Stimulated activated CD8-positive, alpha-beta memory T cell treated with anti-CD3 and anti-CD28 coated beads, Interleukin-7, amount 100 ng/mL, for 1 hour (primary cell): ENCODE measurements around the gene LTA.
"Not testable (repeated sequence)": the region's sequence is repeated elsewhere in the genome, so short reads cannot be mapped to it uniquely, and the experiment has no call there.

Experiments
- DNase-seq, 2 donors: peaks; one replicate each; pipeline ENCODE4 v3.0.0-alpha.2; 2020; ENCODE audit warnings: low read depth in 2 of 2

Gene LTA

GRCh38 chr6:31586599-31587281 is 14.7 kb downstream of the LTA start:
- no peak for DNase-seq

DNA sequence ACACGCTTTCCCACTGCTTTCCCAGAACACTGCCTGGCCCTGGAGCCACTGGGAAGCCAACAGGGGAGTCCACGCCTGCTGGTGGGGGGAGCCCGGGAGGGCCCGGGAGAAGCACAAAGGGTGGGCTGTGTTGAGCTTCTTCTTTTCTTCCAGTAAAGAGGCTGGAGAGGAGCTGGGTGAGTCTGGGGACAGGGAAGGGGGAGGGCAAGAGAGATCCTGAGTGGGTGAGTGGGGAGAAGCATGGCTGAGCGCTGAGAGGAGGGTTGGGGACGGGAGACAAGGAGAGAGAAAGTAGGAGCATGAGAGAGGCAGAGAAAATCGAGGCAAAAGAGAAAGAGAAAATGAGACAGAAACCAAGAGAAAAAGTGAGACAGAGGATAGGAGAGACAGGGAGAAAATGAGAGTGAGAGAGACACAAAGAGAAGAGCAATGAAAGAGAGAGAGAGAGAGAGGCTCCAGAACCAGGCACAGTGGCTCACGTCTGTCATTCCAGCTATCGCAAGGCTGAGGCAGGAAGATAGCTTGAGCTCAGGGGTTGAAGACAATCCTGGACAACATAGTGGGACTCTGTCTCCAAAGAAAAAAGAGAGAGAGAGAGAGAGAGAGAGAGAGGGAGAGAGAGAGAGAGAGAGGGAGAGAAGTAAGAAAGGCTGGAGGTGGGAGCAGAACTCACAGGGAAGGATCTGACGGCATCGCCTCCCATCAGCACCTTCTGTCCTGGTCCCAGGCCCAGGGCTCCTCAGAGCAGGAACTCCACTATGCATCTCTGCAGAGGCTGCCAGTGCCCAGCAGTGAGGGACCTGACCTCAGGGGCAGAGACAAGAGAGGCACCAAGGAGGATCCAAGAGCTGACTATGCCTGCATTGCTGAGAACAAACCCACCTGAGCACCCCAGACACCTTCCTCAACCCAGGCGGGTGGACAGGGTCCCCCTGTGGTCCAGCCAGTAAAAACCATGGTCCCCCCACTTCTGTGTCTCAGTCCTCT is 16.0 kb downstream of the LTA start:
- no peak for DNase-seq

GRCh38 chr6:31588871-31589650 is 17.0 kb downstream of the LTA start:
- DNase-seq = no peak

DNA sequence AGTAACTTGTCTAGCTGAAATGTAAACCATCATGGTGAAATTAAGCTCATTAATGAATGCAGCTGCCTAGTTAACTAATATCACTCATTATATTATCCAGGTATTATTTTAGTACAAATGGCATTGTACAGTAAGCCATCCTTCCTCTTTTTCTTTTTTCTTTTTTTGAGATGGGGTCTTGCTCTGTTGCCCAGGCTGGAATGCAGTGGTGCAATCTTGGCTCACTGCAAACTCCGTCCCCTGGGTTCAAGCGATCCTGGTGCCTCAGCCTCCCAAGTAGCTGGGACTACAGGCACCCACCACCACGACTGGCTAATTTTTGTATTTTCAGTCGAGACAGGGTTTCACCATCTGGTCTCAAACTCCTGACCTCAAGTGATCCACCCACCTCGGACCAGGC is 18.6 kb downstream of the LTA start:
- not testable (repeated sequence) for DNase-seq

DNA sequence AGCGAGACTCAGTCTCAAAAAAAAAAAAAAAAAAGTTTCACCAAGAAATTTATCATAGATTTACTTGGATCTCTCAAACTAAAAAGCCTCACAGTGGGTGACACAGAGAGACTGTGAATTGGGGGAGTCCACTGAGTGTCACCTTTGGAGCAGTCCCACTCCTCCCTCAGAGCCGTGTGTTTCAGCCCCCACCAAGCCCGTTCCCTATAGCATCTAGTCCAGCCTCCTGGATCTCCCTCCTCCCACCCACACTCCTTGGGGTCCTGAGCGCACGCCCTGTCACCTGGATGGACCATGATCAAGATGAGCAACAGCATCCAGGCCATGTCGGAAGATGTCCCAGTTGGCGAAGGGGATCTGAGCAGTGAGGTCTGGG is 20.3 kb downstream of the LTA start:
- DNase-seq = no peak

DNA sequence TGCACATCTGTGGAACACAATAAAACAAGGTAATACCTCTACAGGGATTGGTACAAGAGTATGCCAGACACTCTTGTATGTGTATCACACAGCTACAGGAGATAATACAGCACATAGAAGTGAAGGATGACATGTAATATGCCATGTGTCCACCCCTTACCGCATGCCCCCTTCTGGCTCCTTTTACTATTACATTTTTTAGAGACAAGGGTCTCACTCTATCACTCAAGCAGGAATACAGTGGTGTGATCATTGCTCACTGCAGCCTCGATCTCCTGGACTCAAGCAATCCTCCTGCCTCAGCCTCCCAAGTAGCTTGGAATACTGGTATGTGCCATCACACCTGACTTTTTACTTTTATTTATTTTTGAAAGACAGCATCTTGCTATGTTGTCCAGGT is 24.9 kb downstream of the LTA start:
- no peak for DNase-seq

DNA sequence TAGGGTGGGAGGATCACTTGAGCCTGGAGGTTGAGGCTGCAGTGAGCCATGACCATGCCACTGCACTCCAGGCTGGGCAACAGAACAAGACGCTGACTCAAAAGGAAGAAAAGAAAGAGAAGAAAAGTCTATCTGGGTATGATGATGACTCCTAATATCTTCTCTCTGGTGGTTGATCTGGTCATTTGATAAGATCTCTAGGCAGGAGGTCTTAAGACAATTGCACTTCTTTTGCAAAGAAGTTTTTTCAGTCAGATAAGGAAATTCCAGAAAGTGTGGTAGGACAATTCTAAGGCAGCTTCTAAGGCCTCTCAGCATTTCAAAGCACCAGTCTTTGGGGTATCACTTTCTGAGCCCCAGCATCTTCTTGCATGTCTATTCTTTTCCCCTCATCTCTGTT is 35.2 kb downstream of the LTA start:
- no peak for DNase-seq

GRCh38 chr6:31609519-31610406 is 37.7 kb downstream of the LTA start:
- DNase-seq = no peak

DNA sequence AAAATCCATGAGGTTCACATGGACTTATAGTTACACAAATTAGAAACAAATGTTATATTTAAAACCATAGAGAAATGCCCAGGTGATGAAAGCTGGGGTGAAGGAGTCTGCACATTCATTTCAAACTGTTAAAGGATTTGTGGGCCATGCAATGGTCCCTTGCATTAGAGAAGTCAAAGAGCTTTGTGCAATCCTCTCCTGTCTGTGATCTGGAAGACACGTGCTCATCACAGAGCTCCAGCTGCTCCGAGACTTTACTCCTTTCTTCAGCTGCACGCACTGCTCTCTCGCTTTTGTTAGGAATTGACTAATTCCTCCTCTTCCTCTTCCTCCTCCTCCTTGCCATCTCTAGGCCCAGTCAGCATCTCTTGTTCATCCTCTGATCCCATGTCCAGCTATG is 38.9 kb downstream of the LTA start:
- no peak for DNase-seq

- DNase-seq = no peak
Measured at GRCh38 chr6:31614075-31614619, 42.1 kb downstream of the LTA start.

DNA sequence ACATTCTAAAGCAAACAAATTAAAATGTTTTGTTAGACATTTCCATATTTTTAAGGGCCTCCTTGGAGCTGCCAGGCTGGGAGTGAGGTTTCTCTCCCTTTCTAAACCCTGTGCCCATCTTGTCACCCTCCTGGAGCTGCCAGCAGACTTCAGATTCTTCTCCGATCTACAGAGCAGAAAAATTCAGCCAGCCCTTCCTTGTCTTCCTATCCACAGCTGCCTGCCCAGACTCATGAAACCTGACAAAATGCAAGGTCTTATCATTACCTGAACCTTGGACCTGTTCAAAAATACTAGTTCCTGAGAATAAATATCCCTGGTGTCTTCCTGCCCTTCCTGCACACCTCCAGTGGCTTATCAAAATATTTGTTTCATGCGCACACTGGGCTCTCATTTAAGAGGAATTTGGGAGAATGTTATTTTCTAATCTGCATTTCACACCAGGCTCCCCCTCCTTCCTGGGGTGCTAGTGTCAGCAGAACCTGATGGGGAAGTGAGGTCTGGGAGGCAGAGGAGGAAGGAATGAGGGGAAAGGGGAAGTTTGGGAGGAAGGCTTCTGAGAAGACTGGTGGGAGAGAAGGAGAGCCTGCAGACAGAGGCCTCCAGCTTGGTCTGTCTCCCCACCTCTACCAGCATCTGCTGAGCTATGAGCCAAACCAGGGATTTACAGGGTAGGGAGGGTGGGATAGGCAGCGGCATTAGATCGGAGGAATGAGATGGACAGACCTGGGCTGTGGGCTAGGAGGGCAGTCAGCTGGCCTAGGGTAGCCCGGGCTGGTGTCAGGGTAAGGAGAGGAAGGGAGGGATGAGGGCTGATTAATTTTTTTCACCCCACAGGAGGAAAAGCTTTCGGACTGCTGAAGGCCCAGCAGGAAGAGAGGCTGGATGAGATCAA is 42.8 kb downstream of the LTA start, which contains the start of gene AIF1:
Gene AIF1 (plus strand): TSS at position 551 of the 895 bp plus-strand sequence. CDS start 96 bp downstream, at position 647.
- no peak for DNase-seq

- DNase-seq = no peak
Measured at GRCh38 chr6:31615748-31616147, 43.7 kb downstream of the LTA start.

DNA sequence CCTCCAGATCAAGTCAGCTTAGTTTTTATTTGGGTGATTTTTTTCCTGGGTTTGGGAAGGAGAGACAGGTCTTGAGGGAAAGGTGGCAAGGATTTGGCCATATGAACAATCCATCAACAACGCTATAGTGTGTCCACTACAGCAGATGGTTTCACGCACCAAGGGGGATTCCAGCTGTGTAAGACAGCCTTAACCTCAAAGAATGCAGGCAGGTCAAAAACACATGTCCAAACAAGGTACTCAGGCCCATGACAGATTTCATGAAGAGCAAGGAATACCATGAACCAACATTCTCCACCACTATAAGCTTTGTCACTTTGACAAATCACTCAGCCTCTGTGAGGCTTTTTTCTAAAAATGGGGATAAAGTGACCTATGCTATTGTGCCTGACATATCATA is 44.9 kb downstream of the LTA start:
- DNase-seq = no peak

DNA sequence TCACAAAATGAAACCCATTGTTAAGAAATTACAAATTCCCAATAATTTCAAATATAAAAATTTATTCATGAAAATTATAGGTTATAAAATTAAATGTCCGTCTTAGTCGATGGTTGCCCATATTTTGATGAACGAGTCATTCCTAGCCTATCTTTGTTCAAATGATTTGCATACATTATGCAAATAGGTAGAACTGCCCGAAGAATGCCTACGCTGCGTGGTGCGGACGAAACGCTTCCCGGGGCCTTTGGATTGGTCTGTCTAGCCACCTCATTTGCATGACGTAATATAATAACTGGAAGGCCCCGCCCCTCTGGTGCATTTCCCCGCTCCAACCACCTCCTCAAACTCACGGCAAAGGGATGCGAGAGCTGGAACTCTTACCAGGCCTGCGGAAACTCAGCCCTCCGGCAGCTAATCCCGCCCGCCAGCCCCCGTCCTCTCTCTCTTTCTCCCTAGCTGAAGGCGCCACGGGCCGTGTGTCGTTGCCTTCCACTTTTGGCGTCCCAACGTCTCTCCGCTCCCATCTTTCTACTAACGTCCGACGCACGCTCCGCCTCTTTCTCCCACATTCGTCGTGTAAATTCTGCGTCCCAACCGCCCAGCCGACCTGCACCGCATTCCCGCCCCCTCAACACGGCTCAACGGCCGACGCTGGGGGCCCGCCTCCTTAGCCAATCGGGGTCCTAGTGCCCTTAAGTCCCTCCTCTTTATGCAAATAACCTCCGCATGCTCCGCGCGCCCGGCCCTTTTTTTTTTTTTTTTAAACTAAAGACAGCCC is 47.9 kb downstream of the LTA start:
- peak; percentile 87 to 91 for DNase-seq

DNA sequence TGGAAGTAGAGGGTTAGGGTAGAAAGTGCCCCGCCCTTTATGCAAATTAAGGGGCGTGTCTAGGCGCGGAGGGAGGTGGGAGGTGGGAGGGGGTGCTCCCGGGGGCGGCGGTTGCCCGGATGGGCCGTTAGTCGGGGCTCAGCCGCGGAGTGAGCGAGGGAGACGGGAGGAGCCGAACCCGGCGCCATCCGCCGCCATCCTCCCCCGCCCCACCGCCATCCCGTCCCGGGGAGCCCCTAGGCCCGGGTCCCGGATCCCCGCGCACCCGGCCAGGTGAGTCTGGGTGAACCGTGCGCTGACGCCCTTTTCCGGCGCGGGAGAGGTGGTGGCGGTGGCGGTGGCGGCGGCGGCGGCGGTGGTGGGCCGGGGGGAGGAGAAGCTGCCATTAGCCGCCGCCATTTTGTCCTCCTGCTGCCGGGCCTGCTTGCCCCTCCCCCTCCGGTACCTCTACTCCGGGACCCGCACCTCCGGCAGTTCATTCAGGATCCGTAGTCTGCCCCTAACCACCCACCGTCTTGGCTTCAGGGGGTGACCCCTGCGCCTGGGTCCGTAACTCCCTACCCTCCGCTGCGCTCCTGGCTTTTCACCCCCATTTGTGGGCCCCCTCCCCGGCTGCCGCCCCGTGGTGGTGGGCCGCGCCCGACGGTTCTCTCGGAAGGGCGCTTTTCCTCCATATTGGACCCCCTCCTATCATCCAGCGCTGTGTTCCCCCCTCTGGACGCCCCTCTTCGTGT is 48.7 kb downstream of the LTA start, which contains the start of gene PRRC2A:
Gene PRRC2A (plus strand): TSS at position 130 of the 734 bp plus-strand sequence. CDS start 2,075 bp downstream, outside the sequence.
- DNase-seq = peak; percentile 59 to 87

- no peak for DNase-seq
Measured at GRCh38 chr6:31621320-31621939, 49.3 kb downstream of the LTA start.

DNA sequence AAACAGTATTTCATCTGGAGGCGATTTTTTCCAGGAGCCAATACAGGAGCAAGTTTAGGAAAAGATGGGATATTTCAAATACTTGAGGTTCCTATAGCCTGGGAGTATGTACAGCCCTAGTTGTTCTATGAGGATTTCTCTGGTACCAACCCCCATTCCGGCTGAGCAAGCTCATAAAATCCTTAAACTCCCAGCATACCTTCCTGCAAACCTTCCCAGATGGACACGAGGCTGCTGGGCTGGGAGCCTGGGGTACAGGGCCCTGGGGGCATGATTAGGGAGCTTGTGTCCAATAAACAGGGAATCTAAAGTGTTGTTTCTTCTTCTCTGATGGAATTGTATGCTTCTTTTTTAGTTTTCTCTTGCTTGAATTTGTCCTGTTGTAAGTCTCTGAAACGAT is 49.9 kb downstream of the LTA start:
- no peak for DNase-seq

GRCh38 chr6:31622684-31623091 is 50.6 kb downstream of the LTA start:
- no peak for DNase-seq
